Stimulated activated CD4-positive, alpha-beta T cell treated with anti-CD3 and anti-CD28 coated beads, Interleukin-12 subunit alpha, Interleukin-12 subunit beta, amount 100 ng/mL, for 48 hours (primary cell): ENCODE measurements around the gene WDCP.

ENCODE experiments used
- DNase-seq, 3 donors: peaks; one replicate each; pipeline ENCODE4 v3.0.0-alpha.2; 2020; ENCODE audit warnings: low read depth in 2 of 3, low spot score in 1 of 3

The WDCP gene

DNA sequence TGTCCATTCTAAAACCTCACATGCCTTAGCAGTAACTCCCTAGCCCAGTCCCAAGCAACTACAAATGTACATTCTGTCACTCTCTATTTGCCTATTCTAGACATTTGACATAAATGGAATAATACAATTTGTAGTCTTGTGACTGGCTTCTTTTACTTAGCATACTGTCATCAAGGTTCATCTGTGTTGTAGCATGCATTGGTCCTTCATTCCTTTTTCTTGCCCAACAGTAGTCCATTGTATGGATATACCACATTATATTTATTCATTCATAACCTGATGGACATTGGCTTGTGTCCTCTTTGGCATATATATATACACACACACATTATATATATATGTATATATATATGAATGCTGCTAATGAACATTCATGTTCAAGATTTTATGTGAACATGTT lies 39.5 kb downstream of the WDCP start:
- DNase-seq = no peak

DNA sequence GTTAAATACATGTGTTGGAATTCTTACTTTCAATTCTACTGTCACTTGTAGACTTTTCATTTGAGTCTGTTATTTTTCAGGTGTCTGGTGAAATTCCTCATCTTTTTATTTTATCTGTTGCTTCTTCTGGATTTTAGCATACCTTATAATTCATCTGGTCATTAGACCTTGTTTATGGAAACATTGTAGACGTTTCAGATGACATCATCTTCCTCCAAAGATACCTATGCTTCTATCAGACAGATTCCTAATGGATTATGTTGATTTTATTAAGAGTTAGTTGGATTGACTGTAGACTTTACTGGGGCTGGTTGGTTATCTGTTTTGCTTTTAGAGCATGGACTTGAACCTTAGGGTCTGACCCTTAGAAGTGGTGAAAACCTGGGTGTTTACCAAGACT lies 52.6 kb downstream of the WDCP start:
- no peak for DNase-seq

DNA sequence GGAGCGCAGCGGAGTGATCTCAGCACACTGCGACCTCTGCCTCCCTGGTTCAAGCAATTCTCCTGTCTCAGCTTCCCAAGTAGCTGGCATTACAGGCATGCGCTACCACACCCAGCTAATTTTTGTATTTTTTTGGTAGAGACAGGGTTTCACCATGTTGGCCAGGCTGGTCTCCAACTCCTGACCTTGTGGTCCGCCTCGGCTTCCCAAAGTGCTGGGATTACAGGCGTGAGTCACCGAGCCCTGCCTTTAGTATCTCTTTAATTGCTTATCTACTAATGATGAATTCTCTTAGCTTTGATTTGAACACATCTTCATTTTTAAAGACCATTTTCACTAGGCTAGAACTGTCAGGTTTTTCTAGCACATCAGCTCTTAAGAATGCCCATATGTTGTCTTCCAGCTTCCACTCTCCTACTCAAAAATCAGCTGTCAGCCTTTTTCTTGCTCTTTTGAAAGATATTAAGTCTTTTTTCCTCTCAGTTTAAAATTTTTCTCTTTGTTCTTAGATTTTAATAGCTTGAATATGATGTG lies 53.4 kb downstream of the WDCP start:
- DNase-seq = no peak

GRCh38 chr2:23992931-23993330 lies 54.3 kb downstream of the WDCP start:
- DNase-seq = no peak

DNA sequence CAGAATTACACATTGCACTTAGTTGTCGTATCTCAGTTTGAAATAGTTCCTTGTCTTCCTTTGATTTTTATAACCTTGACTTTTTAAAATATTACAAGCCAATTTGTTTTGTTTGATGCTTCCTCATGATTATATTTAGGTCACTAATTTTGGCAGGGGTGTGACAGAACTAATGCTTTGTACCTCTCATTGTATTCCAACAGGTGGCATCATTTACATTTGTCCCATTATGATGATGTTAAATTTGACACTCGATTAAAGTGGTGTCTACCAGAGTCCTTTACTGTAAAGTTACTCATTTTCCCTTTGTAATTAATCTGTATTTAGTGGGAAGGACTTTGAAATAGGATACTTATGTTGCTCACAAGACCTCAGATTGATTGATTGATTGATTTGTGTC lies 58.8 kb downstream of the WDCP start:
- no peak for DNase-seq
